ENCODE measurements around the gene MYO9A.

Gene MYO9A

DNA sequence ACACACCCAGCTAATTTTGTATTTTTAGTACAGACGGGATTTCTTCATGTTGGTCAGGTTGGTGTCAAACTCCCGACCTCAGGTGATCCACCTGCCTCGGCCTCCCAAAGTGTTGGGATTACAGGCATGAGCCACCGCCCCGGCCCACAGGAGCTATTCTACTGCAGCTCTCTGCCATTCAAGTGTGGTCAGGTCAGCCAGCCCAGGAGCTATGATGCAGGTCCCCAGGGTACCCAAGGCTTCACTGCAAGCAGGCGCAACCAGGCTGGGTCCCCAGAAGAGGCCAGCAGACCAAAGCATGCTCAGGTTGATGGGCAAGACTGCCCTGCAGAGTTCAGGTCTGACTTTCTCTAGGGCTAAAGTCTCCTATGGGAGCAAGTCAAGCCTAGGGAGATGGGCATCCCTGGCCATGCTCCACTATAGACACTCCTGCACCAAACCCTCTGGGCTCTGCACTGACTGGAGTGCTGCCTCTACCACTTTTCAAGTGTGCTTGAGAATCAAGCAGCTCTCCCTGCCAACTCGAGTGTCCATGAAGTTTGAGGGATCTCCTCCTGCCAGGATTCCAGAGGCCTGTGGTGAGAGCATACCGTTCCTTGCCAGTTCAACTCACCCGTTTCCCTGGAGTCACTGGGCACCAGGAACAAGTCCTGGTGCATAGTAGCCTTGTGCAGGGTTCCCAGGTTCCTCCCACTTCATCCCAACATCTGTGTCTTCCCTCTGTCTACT, 30.9 kb downstream of the MYO9A start:
- no peak for DNase-seq (ENCODE audit: low read depth in 1 of 2, low spot score in 1 of 2)

DNA sequence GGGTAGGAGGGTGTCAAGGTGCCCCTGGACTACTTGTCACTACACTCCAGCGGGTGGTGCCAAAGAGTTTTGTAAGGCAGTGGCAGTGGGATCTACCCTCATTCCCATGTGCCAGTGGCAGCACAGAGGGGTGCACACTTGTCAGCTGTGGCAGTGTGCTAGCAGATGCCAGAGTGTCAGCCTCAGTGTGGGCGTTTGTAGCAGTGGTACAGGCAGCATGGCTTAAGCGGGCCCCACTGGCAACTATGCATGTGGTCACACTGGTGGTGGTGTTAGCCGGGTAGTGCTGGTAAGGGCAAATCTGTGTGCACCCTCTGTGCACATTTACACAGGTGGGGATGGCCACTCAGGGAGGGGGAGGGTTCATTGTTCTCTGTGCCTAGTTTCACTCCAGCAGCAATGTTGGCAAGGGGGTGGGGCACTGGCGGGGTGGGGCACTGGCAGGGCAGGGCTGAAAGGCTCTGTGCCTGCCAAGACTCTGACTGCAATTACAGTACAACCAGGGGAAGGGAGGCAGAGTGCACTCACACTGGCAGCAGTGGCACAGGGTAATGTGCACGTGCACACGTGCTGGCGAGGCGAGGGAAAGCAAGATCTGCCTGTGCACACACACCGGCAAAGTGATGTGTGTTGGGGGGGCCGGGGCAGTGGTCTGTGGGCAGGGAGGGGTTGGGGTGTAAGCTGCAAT, 31.8 kb downstream of the MYO9A start:
- Histone ChIP-seq H3K27me3 (ENCODE audit: insufficient read depth, poor library complexity, severe bottlenecking) (no peaks in the 10 kb centered on the region), H3K4me3 (replicated peaks; ENCODE audit: insufficient read depth, low read length) (no peak overlapping the region), H3K27ac (replicated peaks) (no peak overlapping the region)
- DNase-seq (ENCODE audit: low read depth in 1 of 2, low spot score in 1 of 2) = no peak
- TF ChIP-seq SPI1 (IDR thresholded peaks at IDR 0.05; ENCODE audit: borderline replicate concordance, low read depth) (no peak), GABPA (IDR thresholded peaks at IDR 0.05; ENCODE audit: low read depth) (no peak), POLR2AphosphoS5 (IDR thresholded peaks at IDR 0.05; ENCODE audit: low read depth) (no peak)
- TF ChIP-seq, protein P1, sequence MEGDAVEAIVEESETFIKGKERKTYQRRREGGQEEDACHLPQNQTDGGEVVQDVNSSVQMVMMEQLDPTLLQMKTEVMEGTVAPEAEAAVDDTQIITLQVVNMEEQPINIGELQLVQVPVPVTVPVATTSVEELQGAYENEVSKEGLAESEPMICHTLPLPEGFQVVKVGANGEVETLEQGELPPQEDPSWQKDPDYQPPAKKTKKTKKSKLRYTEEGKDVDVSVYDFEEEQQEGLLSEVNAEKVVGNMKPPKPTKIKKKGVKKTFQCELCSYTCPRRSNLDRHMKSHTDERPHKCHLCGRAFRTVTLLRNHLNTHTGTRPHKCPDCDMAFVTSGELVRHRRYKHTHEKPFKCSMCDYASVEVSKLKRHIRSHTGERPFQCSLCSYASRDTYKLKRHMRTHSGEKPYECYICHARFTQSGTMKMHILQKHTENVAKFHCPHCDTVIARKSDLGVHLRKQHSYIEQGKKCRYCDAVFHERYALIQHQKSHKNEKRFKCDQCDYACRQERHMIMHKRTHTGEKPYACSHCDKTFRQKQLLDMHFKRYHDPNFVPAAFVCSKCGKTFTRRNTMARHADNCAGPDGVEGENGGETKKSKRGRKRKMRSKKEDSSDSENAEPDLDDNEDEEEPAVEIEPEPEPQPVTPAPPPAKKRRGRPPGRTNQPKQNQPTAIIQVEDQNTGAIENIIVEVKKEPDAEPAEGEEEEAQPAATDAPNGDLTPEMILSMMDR (IDR thresholded peaks at IDR 0.05; ENCODE audit: insufficient read depth, low read length) = no peak
- TF ChIP-seq, protein P2, sequence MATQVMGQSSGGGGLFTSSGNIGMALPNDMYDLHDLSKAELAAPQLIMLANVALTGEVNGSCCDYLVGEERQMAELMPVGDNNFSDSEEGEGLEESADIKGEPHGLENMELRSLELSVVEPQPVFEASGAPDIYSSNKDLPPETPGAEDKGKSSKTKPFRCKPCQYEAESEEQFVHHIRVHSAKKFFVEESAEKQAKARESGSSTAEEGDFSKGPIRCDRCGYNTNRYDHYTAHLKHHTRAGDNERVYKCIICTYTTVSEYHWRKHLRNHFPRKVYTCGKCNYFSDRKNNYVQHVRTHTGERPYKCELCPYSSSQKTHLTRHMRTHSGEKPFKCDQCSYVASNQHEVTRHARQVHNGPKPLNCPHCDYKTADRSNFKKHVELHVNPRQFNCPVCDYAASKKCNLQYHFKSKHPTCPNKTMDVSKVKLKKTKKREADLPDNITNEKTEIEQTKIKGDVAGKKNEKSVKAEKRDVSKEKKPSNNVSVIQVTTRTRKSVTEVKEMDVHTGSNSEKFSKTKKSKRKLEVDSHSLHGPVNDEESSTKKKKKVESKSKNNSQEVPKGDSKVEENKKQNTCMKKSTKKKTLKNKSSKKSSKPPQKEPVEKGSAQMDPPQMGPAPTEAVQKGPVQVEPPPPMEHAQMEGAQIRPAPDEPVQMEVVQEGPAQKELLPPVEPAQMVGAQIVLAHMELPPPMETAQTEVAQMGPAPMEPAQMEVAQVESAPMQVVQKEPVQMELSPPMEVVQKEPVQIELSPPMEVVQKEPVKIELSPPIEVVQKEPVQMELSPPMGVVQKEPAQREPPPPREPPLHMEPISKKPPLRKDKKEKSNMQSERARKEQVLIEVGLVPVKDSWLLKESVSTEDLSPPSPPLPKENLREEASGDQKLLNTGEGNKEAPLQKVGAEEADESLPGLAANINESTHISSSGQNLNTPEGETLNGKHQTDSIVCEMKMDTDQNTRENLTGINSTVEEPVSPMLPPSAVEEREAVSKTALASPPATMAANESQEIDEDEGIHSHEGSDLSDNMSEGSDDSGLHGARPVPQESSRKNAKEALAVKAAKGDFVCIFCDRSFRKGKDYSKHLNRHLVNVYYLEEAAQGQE (IDR thresholded peaks at IDR 0.05; ENCODE audit: insufficient replicate concordance, low read depth) = no peak

More for the DNA sequence above, 30.9 kb downstream of the MYO9A start:
- no peaks in the 10 kb centered on the region for H3K27me3 ChIP-seq (ENCODE audit: insufficient read depth, poor library complexity, severe bottlenecking)
- H3K4me3 ChIP-seq (replicated peaks; ENCODE audit: insufficient read depth, low read length) = no peak overlapping the region
- TF ChIP-seq SPI1 (IDR thresholded peaks at IDR 0.05; ENCODE audit: borderline replicate concordance, low read depth) (no peak), GABPA (IDR thresholded peaks at IDR 0.05; ENCODE audit: low read depth) (no peak), POLR2AphosphoS5 (IDR thresholded peaks at IDR 0.05; ENCODE audit: low read depth) (no peak)
- TF ChIP-seq, protein P1 (IDR thresholded peaks at IDR 0.05; ENCODE audit: insufficient read depth, low read length) = no peak
- TF ChIP-seq, protein P2 (IDR thresholded peaks at IDR 0.05; ENCODE audit: insufficient replicate concordance, low read depth) = no peak
- no peak overlapping the region for H3K27ac ChIP-seq (replicated peaks)

DNA sequence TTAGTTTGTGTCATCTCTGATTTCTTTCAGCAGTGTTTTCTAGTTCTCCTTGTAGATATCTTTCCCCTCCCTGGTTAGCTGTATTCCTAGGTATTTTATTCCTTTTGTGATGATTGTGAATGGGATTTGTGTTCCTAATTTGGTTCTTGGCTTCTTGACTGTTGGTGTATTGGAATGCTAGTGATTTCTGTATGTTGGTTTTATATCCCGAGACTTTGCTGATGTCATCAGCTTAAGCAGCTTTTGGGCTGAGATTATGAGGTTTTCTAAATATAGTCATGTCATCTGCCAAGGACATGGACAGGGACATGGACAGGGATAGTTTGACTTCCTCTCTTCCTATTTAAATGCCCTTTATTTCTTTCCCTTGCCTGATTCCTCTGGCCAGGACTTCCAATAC, 35.8 kb downstream of the MYO9A start:
- Histone ChIP-seq H3K27me3 (ENCODE audit: insufficient read depth, poor library complexity, severe bottlenecking) (no peaks in the 10 kb centered on the region), H3K4me3 (replicated peaks; ENCODE audit: insufficient read depth, low read length) (no peak overlapping the region), H3K27ac (replicated peaks) (no peak overlapping the region)
- TF ChIP-seq, protein P1 (IDR thresholded peaks at IDR 0.05; ENCODE audit: insufficient read depth, low read length) = no peak
- TF ChIP-seq GABPA (IDR thresholded peaks at IDR 0.05; ENCODE audit: low read depth) = no peak
- no peak for TF ChIP-seq SPI1 (IDR thresholded peaks at IDR 0.05; ENCODE audit: borderline replicate concordance, low read depth)
- TF ChIP-seq, protein P2 (IDR thresholded peaks at IDR 0.05; ENCODE audit: insufficient replicate concordance, low read depth) = no peak
- no peak for TF ChIP-seq POLR2AphosphoS5 (IDR thresholded peaks at IDR 0.05; ENCODE audit: low read depth)
- no peak for DNase-seq (ENCODE audit: low read depth in 1 of 2, low spot score in 1 of 2)
